ENCODE measurements around the gene LRRC18.

LRRC18 gene

DNA sequence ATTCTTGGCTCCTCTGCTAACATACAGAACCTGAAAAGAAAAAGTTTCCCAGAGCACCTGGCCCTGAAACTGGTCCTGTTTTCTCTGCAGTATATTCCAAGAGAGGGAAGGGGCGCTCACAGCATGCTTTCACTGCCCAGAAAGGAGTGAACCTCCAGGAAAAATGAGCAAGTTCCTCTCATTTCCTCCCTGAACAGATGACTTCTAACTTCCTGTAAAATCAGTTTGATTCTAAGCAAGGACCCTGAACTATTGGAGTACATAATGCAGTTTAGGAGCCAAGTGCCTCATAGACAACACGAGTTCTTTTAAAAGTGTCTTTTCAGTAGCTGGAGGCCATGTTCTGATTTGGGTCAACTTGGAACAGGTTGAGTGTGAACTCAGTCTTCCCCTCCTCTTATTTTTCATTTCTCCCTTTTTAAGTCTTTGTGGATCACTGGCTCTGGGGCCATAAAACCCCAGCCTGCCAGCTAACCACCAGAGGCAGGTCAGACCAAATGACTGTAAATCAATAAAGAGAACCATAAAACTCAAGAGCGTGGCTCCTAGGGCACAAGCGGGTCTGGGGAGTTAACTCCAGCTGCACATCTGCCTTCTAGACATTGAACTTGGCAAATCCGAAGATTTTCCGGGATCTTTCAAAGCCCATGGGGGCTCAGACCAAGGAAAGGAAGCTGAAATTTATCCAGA lies 5.9 kb upstream of the LRRC18 start:
- DNase-seq: no peak

GRCh38 chr10:48944171-48944570 lies 4.5 kb upstream of the LRRC18 start:
- no peak for DNase-seq

DNA sequence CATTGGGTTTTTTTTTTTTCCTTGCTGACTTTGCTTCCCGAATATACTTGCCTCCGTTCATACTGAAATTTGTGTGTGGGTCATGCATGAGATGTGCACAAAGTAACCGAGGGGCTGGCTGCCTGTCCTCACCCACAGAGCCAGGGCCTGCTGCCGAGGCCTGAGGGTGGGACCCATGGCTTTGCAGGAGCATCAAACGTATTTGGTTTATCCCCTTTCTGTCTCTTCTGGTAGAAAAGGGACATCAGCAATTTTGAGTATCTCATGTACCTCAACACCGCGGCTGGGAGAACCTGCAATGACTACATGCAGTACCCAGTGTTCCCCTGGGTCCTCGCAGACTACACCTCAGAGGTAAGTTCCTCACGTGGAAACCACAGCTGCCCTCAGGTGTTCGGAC lies 3.5 kb upstream of the LRRC18 start:
- DNase-seq: no peak

DNA sequence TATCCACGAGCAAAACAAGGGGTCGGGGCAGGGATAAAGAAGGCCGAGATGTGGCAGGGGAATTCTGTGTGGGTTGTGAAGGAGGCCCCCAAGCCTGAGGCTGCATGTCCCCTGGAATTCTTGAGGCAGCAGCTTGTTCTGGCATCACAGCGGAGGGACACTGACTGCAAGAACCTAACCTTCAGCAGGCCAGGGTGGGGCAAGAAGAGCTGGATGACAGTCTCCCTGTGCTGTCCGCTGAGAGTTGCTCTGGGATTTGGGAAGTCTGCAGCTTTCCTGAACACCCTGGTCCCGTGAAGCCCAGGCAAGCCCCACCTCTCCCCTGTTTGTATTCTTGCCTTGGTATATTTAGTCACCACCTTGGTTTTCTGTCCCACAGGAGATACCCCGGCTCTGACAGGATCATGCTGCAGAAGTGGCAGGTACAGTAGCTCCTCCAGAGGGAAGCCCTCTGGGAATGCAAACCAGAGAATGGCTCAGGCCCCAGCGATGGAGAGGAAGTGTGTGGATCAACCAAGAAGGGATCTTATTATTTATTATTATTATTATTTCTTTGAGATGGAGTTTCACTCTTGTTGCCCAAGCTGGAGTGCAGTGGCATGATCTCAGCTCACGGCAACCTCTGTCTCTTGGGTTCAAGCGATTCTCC lies 1.9 kb upstream of the LRRC18 start:
- no peak for DNase-seq

DNA sequence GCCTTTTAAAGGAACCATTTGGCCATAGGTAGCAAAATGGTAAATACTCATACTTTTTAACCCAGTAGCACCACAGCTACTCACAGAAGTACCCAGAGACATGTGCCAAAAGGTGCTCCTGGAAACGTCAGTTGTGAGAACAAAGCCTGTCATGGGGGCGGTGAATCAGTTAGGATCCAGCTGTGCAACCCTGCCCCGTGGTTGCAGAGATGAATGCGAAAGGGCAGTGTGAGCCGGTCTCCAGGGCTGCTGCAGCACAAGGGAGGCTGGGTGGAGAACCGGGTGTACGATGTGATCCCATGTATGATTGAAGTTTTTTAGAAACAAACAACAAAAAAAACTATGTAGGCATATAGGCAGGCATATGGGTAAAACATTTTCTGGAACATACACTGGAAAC lies 1.3 kb upstream of the LRRC18 start:
- no peak for DNase-seq

- DNase-seq: no peak
Observed at GRCh38 chr10:48940372-48940771, 732 bp upstream of the LRRC18 start.

- DNase-seq: no peak
Observed at GRCh38 chr10:48938990-48939536, 577 bp downstream of the LRRC18 start.

DNA sequence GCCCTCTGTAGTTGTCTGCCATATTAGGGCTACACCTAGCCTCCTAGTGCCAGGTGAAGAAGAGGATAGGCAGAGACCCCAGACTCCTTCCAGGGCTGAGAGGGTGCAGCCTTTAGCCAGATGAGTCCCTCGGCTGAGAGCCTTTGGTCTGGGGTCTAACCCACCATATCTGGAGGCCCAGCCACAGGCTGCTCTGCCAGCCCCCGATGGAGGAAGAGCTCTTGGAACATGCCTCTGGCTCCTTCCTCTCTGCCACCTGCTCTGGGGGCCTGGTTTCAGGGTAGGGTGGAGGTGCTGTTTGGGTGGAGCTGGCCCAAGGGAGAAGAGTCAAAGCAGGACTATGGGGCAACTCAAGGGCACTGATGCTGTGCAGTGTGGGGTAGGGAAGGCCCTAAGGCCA lies 1.4 kb downstream of the LRRC18 start:
- DNase-seq: no peak

GRCh38 chr10:48937796-48938195 lies 1.8 kb downstream of the LRRC18 start:
- no peak for DNase-seq

GRCh38 chr10:48935577-48935976 lies 4.1 kb downstream of the LRRC18 start:
- DNase-seq: no peak

DNA sequence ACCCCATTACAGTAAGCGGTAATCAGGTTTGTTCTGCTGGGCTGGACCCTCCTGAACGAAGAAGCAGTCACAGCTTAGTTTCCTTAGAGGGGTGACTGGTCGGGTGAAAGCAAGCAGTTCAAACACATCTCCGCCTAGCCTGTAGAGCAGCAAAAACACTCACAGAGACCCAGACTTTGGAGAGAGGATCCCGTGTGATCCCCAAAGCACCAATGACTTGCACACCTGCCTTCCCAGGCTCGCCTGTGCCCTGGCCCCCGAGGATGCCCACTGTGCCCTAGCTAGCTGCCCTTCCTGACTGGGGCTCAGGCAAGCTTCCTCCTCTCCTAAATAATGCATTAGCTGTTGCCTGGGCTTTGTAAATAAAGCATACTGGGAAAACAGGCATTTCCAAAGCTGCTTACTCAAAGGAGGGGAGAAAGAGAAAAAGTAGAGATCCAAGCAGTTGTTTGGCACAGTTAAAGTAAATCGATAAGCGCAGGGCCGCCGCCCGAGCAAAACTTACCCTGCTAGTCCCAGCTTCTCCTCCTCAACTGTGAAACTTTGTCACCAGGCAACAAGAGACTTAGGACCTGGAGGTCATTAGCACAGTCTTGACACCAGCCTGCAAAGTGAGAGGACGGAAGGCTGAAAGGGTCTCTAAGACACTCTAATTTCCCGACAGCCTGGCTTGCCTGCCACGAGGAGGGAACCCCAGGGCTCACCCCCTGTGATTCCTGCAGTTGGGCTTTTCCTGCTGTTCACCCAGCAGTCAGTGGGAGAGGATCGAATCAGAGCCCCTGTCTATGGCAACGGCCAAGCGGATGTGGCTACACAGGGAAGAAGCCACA lies 4.8 kb downstream of the LRRC18 start:
- DNase-seq: no peak

GRCh38 chr10:48932831-48933664 lies 6.6 kb downstream of the LRRC18 start:
- no peak for DNase-seq

GRCh38 chr10:48931188-48931587 lies 8.5 kb downstream of the LRRC18 start:
- peak; percentile 71 for DNase-seq

GRCh38 chr10:48929413-48929990 lies 10.1 kb downstream of the LRRC18 start:
- no peak for DNase-seq

GRCh38 chr10:48926764-48927540 lies 12.7 kb downstream of the LRRC18 start:
- no peak for DNase-seq

DNA sequence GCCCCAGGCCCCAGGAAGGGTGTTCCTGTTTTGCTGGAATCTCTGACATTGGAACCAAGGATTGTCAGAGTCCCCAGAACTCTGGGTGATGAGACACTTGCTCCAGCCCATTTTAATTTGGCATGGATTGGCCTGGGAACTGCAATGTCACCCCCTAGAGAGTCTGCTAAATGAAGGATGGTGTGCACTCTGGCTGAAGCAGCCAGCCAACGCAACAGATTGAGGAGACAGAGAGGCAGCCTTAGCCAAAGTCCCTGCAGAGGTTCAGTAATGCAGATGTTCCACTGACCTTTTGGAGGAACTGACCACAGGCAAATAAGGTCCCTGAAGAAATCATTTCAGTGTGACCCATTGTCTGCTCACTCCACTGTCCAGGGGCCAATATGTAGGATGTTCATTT lies 13.4 kb downstream of the LRRC18 start:
- DNase-seq: no peak

DNA sequence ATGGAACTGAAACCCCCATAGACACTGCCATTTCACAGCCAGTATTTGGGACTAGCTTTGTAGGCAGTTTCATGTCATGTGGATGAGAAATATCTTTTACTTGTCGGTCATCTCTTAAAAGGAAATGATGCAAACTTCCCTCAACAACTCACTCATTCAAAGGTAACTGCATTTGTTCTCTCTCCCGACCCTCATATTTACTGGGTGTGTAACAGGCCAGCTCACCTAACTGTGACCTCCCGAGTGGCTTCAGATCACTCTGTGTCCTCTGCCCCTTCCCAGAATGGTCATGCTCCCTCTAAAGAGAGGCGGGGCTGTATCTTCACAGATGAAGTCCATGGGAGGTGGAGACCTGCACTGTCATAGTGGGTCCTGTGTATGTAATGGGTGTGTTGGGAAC lies 14.7 kb downstream of the LRRC18 start:
- DNase-seq: no peak

DNA sequence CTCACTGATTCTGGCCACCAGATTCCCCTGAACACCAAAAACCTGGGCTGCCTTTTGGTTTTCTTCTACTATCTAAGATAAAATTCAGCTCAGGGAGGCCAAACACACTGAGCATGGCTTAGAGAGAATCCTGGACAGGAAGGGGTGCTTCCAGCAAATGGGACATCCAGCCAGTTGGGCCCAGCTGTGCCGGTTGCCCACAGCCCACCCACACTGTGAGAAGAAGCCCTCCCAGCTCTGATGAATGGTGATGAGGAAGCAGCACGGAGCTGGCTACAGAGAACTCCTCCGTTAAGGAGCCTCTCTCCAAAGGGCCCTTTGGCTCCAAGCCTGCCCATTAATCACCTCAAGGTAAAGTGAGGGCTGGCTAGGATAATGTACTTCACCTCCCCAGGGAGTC lies 15.9 kb downstream of the LRRC18 start:
- no peak for DNase-seq

GRCh38 chr10:48913674-48914073 lies 26.0 kb downstream of the LRRC18 start:
- DNase-seq: no peak

GRCh38 chr10:48910548-48910947 lies 29.1 kb downstream of the LRRC18 start:
- no peak for DNase-seq

DNA sequence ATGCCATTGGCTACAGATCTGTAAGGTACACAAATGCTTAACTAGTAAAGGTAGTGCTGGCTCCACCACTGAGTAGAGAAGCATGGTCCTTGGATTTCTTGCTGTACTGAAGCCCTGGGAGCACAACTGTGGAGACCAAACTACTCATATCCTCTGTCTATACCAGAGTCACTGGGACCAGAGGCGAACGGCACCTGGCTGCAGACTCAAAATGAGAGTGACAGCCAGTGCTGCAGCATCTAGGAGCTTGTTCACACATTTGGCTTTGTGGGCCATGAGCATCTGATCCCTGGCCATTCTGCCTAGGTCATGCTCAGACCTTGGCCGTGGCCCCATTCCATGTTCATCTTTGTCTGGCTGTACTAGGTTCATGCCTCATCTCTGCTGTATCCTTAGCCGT lies 31.9 kb downstream of the LRRC18 start:
- DNase-seq: no peak

DNA sequence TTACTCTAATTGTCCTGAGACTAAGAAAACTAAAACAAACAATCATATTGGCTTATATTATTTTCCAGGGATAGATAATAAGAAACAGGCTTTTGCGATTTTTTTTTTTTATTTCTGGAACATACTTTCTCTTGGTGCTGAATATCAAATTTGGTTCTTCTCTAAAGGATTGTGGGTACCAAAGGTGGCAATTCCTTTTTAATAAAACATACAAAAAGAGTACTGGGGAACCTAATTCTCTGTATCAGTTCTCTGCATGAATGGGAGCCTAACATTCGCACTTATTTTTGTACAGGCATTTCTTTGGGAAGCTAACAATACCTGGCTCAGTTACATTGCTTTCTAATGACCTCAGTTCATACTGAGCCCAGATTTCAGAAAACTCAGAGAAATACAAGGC lies 32.8 kb downstream of the LRRC18 start:
- DNase-seq: no peak

All from OCI-M1 (cell line).